ENCODE results near the gene WIPF2. TPM values are rescaled to one million over a fixed set of nuclear protein-coding genes. Genes with fewer than 3 reads are reported as not detected.

The WIPF2 gene
- total and polyA plus RNA-seq, 2 of the 8 experiments (the other 6 are each of a cell fraction or from before 2014, with no cell fraction given): 6.9 to 25.3 TPM

DNA sequence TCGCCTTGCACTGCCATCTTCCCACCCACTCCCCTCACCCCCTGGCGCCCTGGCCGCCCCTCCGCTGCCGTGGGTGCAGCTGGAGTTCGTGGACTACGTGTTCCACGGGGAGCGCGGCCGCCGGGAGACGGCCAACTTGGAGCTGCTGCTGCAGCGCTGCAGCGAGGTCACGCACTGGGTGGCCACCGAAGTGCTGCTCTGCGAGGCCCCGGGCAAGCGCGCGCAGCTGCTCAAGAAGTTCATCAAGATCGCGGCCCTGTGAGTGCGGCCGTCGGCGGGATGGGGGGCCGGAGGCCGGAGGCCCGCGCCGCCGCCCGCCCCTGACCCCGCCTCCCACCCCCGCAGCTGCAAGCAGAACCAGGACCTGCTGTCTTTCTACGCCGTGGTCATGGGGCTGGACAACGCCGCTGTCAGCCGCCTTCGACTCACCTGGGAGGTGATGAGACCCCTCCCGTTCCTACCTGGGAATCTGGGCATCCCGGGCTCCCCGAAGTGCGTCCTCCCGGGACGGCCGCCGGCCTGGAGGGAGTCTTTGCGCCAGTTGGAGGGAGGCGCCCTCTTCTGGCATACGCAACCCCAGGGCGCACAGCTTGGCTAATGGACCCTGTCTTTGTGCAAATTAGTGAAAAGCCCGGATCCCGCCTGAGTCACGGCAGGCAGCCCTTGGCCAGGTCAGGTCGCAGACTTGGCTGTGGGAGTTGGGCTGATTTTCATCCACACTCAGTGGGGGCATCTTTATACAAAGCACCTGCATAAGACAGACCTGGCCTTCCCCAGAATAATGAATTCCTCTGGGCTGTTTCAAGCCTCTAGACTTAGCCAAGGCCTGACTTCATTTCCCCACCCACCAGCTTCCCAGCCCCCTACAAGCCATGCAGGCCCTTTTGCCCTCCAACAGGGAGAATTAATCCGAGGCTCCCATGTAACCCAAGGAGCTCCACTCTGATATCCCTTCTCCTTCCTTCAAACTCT, 27.6 kb upstream of the WIPF2 start (continued):
- TF ChIP-seq CHD7 (IDR thresholded peaks at IDR 0.05; ENCODE audit: insufficient replicate concordance, low read length) (no peak), KDM1A (IDR thresholded peaks at IDR 0.05; ENCODE audit: borderline replicate concordance, low read length) (no peak), CHD1 (IDR thresholded peaks at IDR 0.05; ENCODE audit: low read depth, low read length) (no peak), SIRT6 (IDR thresholded peaks at IDR 0.05; ENCODE audit: low read length) (no peak), POLR2AphosphoS5 (IDR thresholded peaks at IDR 0.05; ENCODE audit: low read depth, low read length) (no peak), BRCA1 (IDR thresholded peaks at IDR 0.05; ENCODE audit: low read depth, low read length) (no peak)
- TF ChIP-seq, protein P1, sequence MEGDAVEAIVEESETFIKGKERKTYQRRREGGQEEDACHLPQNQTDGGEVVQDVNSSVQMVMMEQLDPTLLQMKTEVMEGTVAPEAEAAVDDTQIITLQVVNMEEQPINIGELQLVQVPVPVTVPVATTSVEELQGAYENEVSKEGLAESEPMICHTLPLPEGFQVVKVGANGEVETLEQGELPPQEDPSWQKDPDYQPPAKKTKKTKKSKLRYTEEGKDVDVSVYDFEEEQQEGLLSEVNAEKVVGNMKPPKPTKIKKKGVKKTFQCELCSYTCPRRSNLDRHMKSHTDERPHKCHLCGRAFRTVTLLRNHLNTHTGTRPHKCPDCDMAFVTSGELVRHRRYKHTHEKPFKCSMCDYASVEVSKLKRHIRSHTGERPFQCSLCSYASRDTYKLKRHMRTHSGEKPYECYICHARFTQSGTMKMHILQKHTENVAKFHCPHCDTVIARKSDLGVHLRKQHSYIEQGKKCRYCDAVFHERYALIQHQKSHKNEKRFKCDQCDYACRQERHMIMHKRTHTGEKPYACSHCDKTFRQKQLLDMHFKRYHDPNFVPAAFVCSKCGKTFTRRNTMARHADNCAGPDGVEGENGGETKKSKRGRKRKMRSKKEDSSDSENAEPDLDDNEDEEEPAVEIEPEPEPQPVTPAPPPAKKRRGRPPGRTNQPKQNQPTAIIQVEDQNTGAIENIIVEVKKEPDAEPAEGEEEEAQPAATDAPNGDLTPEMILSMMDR (IDR thresholded peaks at IDR 0.05; ENCODE audit: control extremely low read depth in 1 of 3, insufficient read depth in 1 of 3, low read depth in 1 of 3, low read length in 3 of 3): peak; percentile 58 to 73 (median 71)
